GM12872 (cell line): ENCODE measurements around the gene SLC26A6.

Experiments used
- CTCF ChIP-seq: IDR thresholded peaks from 3 replicates; pipeline ENCODE4 v1.5.1; 2011; ENCODE audit warnings: low read depth, mild to moderate bottlenecking, low read length, moderate library complexity; ENCODE audit not compliant: insufficient read depth

The SLC26A6 gene

GRCh38 chr3:48648188-48648850, 13.1 kb upstream of the SLC26A6 start:
- no peak for TF ChIP-seq CTCF

GRCh38 chr3:48647714-48648113, 12.5 kb upstream of the SLC26A6 start:
- TF ChIP-seq CTCF, result no peak

GRCh38 chr3:48644898-48645760, 9.9 kb upstream of the SLC26A6 start:
- TF ChIP-seq CTCF, result no peak

- TF ChIP-seq CTCF, result no peak
Observed at GRCh38 chr3:48642605-48643004, 7.3 kb upstream of the SLC26A6 start.

- TF ChIP-seq CTCF, result no peak
Observed at GRCh38 chr3:48641396-48641795, 6.1 kb upstream of the SLC26A6 start.

GRCh38 chr3:48639944-48640606, 4.8 kb upstream of the SLC26A6 start:
- TF ChIP-seq CTCF, result no peak

- no peak for TF ChIP-seq CTCF
Observed at GRCh38 chr3:48637305-48637704, 2.0 kb upstream of the SLC26A6 start.
